Islet precursor cell (in vitro differentiated cells): ENCODE results near the gene TOP2B.

Source experiments
- DNase-seq: peaks from one replicate; pipeline ENCODE4 v3.0.0-alpha.2; 2018

The TOP2B gene

DNA sequence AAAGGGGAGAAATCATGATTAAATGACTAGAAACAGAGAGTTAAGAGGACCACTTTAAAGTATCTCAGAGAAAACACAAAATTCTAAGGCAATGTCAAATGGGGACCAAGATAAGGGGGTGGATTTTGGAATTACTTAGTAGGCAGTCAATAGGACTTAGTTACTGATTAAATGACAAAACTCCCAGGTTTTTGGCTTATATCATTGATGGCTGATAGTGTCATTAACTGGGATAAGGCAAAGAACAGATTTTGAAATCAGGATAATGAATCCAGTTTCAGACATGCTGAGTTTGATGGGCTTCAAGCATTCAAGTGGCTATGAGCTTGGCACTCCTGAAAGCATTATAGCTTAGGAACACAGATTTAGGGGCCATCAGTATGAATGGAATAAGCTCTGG, 53.9 kb downstream of the TOP2B start:
- no peak for DNase-seq

DNA sequence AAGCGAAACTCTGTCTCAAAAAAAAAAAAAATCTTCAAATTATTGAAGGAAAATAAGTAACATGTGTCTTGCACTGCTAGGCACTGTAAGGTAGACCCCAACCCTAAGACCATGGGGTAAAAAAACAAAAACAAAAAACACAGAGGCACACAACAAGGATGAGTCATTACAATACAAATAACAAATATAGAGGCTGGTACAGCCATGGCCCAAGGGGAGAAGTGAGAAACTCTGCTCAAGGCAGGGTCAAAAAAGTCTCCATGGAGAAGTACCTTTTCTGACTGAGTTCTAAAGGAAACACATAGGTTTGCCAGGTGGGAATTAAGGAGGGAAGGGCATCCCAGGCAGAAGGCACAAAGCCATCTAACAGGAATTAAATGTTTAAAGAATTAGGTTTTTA, 54.5 kb downstream of the TOP2B start:
- DNase-seq = no peak

DNA sequence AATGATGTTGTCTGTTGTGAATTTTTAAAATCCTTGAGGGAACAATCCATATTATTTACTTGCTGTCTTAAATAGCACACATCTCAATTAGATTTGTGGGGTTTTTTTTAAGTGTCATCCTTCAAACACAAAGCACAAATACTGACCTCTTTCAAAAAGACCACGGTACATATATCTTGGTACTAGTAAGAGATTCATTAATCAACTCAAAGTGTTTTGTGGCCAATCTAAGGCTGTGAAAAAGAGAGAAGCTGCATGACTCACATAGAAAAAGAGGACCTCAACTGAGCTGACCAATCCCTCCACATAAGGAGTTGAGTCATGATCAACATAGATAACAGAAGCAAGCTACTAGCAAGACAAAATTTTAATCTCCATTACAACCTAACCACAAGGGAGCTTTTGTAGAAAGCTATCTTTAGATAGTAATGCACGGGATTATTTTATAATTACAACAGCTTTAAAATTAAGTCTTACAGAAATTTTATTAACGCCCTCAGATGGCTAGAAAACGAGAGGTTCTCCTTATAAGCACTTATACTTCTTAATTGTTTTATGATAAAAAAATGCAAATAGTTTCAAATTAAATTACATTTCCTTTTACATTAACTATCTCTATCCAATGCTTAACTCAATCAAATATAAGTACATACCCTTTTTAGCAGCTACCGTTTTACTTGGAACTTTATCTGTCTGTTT, 60.5 kb downstream of the TOP2B start:
- no peak for DNase-seq

DNA sequence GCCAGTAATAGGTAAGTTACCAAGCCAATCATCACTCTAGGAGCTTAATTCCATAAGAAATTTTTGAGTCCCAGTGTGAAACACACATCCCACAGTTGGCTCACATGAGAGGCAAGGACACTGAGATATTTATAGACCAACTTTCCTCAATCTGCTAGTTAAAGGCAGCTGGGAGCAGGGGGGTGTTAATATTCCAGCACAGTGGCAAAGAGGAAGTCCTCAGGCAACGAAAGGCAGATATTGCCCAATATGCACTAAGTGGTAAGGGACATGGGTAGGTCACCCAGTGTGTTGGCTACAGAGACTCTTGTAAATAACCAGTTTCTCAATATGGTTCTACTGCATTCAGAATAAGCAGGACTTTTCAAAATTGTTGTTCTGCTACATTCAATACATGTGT, 61.0 kb downstream of the TOP2B start:
- DNase-seq = no peak

DNA sequence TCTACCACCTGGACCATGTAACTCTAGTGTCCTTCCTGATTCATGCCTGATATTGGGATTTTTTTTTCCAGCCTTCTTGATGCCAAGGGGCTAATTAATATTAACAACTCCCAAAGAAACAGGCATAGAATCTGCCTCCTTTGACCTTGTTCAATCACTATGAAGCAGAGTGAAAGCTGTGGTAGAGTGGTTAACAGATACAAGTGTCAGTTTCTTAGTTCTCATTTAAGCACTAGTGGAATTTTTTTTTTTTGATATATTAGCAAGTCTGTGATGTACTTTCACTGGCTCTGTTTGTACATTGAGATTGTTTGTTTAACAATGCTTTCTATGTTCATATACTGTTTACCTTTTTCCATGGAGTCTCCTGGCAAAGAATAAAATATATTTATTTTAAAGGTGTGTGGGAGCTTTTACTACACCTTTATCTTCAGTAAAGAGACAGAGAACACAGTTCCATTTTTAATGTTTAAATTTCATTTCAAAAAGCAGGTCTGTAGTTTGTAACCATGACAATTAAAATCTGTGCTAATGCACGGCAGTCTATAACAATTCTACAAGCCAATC, 67.1 kb downstream of the TOP2B start:
- DNase-seq = no peak

DNA sequence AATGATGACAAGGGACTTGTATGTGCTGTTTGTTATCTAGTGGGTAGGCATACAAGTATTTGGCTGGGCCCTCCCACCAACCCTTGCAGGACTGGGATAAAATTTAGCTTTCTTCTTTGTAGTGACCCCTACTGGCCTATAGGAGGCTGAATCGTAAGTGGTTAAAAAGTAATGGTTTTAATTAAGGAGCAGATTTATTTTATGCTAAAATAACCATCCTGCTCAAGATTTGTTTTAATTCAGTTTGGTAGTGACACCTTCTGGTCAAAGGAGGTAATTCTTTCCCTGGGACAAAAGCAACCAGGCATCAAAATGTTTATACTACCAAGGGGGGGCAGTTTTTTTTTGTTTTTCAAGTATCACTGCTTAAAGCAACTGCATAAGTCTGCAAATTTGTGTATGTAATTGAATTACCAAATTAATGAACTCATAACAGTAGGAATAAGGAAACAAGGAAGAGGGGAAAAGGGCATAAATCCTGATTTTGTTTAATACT, 70.7 kb downstream of the TOP2B start:
- peak; percentile 48 for DNase-seq

DNA sequence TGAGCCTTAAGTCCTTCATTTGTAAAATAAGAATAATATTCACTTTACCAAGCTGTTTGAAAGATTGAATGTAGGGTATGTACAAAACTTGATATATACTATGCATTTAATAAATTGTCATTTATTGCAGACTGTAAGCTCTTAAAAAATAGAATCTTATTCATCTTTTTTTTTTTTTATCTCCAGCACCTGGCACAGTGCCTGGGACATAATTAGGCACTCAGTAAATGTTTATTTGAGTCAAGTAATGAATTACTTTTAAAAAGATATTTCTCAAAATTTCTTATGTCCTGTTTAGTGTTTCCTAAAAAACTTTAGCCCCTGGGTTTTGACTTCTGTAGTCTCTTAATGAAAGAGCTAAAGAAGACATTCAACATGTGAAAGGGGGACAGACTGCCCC, 71.7 kb downstream of the TOP2B start:
- no peak for DNase-seq

DNA sequence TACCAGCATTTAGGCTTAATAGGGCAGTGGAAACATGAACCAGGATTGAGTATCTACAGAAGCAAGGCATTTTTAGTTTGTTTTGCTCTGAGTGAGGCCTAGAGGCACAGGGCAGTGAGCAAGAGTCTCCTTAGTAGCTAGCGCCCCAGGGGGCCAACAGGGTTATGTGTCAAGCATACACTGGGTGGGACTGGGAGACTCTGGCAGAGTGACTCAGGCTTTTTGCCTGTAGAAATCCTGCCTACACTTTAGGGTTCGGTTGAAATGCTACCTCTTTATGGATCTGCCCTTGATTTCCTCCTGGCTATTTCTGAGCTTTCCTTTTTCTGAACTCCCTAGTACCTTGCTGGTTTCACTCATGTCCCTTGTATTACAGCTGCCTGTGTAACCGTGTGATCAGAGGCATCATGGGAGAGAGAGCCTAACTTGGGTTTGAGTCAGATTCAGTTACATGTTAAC, 72.2 kb downstream of the TOP2B start:
- peak; percentile 90 for DNase-seq

DNA sequence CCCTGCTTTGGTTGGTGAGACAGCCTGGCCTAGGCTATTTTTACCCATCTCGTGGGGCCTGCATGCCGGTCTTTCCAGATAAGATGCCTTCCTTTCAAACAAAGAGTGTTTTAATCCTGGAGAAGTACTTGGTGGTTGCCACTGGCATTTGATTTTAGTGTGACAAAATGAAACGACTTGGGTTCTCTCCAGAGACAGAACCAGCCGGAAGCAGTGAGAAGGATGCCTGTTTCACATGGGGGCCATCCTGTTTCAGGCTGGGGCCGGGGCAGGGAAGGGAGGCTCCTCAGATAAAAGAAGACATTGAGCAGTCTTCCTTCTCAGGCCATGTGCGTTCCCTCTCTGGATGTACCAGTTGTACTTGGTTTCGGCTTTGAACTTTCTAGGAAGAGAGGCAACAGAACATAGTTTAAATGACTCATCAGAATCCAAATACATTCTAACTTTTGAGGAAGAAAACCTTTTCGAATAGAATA, 74.9 kb downstream of the TOP2B start:
- peak; percentile 55 for DNase-seq

DNA sequence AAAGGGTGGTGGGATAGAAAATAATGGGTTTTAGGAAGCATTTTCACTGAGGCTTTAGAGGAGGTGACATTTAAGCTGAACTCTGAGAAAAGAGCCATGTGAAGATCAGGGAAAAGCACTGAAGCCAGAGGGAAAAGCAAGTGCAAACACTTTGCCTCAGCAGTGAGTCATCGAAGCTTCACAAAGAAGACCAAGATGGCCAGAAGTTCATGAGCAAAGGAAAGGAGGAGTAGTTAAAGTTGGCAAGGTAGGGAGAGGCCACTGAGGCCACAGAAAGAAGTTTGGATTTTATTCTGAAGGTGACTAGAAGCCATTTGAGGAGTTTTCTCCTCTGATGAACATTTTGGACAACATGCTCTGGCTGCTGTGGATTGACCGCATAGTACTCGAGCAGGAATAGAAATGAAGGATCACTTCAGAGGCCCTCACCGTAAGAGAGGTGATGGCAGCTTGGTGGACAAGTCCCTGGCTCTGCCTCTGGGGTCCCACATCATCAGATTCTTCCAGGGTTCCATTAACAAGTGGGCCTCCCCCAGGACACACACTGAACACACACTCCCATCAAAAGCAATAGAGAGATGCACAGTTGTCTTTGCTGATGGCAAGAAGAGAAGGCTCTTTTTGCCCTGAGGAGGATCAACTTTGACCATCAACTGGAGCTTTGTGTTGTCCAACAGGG, 75.5 kb downstream of the TOP2B start:
- peak; percentile 33 for DNase-seq

DNA sequence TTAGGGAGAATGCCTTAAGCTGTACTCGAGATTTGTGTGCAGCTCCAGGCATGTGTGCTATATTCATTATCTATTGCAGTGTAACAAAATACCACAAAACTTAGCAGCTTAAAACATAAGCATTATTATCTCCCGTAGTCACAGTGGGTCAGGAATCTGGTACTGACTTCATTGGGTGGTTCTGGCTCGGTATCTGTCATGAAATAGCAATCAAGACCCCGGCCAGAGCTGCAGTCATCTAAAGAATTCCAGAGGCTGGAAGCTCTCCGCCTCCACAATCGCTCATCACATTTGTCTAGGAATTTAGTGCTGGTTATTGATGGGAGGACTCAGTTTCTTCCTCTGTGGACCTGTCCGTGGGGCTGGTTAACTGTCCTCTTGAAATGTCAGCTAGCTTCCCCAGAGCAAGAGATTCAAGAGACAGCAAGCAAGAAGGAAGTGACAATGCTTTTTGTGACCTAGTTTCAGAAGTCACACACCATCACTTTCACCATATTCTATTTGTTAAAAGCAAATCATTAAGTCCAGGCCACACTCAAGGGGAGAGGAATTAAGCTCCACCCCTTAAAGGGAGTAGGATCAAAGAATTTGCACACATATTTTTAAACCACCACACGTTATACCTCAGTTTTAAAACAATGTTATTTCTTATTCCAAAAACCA, 76.1 kb downstream of the TOP2B start:
- DNase-seq = peak; percentile 63

DNA sequence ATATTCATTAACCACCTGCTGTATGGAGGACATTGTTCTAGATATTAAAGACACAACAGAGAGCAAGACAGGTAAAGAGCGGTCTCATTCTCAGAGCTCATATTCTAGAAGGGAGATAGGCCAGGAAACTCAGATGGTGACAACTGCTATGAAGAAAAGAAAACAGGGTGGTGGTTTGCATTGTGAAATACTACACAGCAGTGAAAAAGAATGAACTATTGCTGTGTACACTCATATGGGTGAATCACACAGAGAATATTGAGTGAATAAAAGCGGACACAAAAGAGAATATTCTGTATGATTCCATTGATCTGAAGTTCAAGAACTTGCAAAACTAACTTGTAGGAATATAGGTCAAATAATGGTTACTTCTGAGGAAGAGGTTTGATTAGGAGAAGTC, 76.7 kb downstream of the TOP2B start:
- DNase-seq = no peak

DNA sequence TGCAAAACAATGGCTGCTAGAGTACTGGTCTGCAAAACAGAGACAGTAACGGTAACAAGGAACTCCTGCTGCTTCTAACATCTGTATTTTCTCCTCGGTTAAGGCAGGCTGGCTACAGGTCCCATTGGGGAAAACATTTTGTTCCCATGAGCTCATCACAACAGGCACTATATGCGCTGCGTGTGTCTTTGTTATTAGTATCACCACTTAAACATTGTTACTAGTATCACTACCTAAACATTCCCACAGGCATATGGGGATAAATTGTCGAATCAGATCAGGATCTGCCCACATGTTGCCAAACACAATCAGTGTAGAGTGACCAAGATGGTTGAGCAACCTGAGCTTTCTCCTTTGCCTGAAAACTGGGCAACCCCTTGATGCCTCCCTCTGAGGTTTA, 77.2 kb downstream of the TOP2B start:
- DNase-seq = peak; percentile 21

DNA sequence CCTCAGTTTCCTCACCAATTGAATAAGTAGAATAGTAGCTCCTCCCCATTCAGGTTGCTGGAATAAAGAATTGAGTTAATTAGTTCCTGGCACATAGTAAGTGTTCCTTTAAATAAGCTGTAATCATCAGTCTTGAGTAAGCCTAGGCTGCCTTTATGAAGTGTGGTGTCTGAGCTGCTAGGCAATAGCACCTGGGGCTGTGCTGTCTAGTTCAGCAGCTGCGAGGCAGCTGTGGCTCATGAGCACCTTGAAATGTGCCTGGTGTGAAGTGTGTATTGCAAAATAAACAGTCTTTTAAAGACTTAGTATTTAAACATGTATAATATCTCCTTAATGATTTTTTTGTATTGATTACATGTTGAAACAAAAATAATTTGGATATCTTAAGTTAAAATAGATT, 77.6 kb downstream of the TOP2B start:
- peak; percentile 45 for DNase-seq

DNA sequence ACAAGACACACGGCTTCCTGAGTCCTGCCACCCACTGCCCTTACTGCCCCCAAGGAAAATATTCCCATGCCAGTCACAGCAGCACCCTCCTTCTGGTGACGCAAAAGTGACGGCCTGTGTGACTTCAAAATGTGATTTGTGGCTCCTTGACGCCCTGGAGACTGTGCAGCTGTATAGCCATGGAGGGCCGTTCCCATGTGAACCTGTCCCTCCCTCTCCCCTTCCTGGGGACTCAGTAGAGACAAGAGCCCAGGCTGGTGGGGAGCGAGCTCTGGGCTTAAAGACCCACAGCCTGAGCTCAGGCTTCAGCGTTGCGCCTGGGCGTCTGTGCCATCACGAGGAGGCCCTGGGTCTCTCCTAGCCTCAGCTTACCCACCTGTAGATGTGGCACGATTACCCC, 78.2 kb downstream of the TOP2B start:
- DNase-seq = peak; percentile 35

DNA sequence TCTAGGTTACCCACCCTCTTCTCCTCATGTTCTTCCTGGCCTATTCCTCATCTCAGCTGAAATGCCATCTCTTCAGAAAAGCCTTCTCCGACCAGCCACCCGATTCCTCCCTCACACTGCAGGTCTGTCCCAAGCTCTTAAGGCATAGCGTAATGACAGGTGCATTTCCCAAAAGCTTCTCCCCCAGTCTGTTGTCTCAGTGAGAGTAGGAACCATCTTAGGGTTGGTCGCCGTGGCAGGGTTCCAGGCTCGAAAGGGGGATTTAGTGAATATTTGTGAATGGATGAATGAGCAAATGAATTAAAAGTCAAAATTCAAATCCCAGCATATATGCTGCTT, 78.6 kb downstream of the TOP2B start:
- peak; percentile 40 for DNase-seq

DNA sequence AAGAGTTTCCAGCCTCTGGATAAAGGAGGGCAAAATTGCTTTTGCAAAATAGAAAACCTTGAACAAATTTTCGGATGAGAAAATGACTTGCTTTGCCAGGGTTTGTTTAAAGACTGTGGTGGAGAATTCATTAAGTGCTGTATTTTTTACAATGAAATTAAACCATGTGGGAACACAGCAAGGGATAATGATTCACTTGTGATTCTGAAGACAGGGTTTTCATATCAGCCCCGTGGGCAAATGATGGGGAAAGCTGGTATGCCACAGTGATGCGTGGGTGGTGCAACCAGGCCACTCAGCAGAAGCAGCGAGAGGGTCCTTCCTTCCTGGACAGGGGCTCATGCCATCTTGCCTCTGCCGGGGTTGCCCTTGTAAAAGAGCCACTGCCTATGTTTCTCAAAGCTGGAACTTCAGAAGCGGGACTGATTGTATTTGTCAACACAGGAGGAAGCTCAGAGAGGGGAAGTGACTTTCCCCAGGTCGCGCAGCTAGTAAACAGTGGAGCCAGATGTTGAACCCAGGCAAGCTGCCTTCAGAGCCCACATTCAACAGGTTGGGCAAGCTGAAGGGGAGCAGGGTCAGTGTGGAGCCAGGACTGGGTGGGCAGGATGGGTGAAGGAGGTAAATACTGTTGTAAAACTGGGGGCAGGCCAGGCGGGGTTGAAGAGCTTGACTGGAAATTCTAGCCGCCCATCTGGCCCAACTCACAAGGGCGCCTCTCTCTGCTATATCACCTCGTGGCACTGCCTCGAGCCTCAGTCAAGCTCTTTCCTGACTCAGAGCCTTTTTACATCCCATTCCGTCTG, 79.1 kb downstream of the TOP2B start:
- peak; percentile 42 for DNase-seq

DNA sequence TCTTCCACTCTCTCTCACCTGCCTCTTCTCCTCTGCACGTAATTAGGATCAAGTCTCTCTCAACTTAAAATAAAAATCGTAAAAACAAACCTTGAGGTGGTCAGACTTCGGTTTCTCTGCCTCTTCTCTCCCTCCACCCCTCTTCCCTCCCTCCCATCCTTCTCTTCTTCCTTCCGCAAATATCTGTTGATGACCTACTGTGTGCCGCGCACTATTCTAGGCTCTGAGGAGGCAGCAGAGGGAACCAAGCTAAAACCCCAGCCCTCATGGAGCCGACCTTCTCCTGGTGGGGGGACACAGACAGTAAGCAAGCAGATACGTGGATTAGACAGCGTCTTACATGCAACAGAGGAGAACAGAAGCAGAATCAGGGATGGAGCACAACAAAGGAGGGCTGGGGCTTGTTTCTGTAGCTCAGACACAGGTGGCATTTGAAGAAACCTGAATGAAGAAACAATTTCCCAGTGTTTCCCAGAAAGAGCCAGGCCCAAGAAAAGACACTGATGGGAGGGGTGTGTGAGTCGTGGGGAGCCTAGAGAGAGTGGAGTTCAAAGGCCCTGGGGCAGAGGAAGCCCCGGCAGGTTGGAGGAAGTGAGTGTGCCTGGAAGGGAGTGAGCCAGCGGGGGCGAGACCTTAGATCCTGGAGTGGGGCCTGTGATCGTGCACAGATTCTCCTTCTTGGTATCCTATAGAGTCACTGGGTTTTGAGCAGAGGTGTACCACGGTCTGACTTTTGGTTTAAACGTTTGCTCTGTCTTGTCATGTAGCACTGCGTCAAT, 80.5 kb downstream of the TOP2B start:
- DNase-seq = peak; percentile 54

DNA sequence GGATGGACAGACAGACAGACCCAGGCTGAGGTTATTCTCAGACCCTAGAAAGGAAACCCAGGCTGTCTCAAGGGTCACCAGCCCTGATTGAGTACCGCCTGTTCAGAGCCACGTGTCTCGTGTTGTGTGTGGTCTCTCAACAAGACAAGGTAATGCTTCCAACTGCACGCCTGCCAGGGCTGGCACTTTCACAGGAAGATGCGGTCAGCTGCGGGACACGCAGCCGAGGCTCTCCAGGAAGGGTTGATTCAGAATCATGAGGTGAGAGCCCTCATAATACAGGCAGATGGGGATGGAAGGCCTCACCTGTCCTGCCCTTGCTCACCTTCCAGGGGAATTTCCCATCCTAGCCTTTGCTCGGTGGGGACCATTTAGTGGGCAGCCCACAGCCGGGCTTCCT, 81.4 kb downstream of the TOP2B start:
- peak; percentile 52 for DNase-seq

DNA sequence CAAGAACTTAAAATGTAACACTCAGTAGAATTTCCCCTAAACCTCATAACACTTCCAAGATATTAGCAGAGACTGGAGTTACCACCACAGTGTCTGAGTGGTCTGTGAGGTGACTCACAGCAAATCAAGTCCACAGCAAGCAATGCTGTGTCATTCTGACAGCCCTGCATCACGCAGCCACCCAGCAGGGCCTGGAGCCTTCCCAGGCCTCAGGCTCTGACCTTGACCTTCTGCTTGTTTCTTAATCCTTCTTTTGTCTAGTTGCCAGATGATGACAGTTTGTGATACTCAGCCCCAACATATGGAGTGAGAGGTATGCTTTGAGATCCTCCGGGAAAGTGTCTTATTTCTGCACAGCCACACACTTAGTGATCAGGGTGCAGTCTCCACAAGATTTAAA, 82.5 kb downstream of the TOP2B start:
- peak; percentile 95 for DNase-seq

DNA sequence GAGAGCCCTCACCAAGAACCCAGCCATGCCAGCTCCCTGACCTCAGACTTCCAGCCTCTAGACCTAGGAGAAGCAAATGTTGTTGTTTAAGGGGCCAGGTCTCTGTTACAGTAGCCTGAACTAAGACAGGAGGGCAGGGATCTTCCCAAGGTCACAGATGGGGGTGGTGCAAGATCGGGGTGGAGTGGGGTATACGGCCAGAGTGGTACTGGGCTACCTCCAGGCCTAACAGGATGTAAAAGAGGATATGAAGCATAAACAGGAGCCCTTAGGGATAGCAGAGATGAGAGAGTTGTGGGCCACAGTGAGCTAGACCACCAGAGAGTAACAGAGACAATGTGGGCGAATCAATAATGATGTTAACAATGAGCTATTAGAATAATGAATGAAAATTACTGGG, 82.9 kb downstream of the TOP2B start:
- DNase-seq = peak; percentile 45

DNA sequence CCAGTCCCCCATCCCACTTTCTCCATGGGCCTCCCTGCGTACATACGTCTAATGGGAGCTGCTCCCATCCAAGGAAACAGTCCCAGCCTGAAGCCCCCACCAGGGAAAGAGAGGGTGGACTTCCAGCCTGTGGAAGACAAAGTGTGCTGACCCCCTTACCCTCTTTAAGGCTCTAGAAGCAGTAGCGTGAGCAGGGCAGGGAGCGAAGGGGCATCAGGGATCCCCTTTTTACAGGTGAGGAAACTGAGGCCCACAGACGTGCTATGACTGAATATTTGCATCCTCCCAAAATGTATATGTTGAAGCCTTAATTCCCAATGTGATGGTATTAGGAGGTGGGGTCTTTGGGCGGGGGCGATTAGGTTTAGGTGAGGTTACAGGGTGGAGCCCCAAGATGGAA, 83.4 kb downstream of the TOP2B start:
- DNase-seq = peak; percentile 16
